ENCODE data around the gene KRTAP4-12.
"Not testable (repeated sequence)": the region's sequence is repeated elsewhere in the genome, so short reads cannot be mapped to it uniquely, and the experiment has no call there.

Gene KRTAP4-12

GRCh38 chr17:41123991-41124371 lies at the start of gene KRTAP4-12:
TSS of gene KRTAP4-12 (minus strand) at chr17:41124182. CDS start at chr17:41124122, 60 bp downstream.
- not testable (repeated sequence) for DNase-seq (ENCODE audit: low spot score)

DNA sequence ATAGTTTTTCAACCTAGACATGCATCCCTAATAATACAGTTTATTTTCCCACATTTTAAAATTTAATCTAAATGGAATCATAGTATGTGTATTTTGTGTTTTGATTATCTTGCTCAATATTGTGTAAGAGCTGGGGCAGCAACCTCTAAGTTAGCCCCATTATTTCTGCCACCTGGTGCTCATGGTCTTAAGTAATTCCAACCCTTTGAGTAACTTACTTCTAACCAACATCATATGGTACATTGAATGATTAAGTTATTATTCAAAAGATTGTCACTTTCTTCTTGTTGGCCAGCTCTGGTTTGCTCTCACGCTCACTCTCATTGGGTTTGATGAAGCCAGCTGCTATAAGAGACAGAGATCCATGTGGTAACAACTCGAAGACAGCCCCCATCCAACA lies 47.9 kb upstream of the KRTAP4-12 start:
- no peak for DNase-seq (ENCODE audit: low spot score)

DNA sequence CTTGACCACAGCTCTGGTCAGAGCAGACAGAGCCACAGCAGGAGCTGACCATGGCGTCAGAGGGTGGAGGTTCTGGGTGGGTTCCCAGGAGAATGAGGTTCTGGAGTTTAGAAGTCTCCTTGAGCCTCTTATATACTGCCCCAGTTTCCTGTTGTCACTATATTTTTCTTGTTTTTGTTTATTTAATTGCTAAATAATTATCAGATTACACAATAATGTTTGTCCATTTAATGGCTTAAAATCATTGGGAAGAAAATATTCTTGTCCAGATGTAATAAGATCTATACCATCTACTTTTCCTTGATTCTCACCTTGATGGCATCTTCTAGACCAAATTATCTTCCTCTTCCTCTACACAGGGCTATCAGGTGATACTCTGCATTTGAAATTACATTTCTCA lies 44.1 kb upstream of the KRTAP4-12 start, which contains the start of gene KRTAP4-3:
TSS of gene KRTAP4-3 (minus strand) at position 101 of the 400 bp plus-strand sequence. CDS start at position 52, 49 bp downstream.
- no peak for DNase-seq (ENCODE audit: low spot score)

- DNase-seq (ENCODE audit: low spot score), result no peak
Observed at GRCh38 chr17:41167561-41167960, 43.6 kb upstream of the KRTAP4-12 start.

GRCh38 chr17:41163828-41164227 lies 39.8 kb upstream of the KRTAP4-12 start:
- no peak for DNase-seq (ENCODE audit: low spot score)

- DNase-seq (ENCODE audit: low spot score), result no peak
Observed at GRCh38 chr17:41160648-41161047, 36.7 kb upstream of the KRTAP4-12 start, which contains the start of gene KRTAP4-4. TSS of gene KRTAP4-4 (minus strand) at chr17:41160748. CDS start at chr17:41160691, 57 bp downstream.

- not testable (repeated sequence) for DNase-seq (ENCODE audit: low spot score)
Observed at GRCh38 chr17:41160190-41160589, 36.2 kb upstream of the KRTAP4-12 start.

- DNase-seq (ENCODE audit: low spot score), result no peak
Observed at GRCh38 chr17:41153856-41154255, 29.9 kb upstream of the KRTAP4-12 start.

GRCh38 chr17:41151525-41151924 lies 27.5 kb upstream of the KRTAP4-12 start:
- no peak for DNase-seq (ENCODE audit: low spot score)

DNA sequence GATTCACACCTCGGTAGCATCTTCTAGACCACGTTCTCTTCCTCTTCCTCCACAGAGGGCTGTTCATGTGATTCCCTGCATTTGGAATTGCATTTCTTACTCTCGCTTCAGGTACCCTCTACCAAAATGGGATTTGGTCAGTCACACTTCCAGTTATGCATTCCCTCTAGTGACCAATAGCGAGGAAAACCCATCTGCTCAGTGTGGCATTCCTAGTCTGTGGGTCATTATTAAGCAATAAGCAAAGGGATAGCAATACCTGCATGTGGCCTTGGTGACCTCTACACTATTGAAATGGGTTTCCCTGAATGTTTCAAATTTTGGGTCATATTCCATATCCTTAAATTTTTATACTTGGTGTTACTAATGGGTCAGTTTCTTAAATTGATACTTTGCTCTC lies 26.0 kb upstream of the KRTAP4-12 start:
- DNase-seq (ENCODE audit: low spot score), result no peak

- DNase-seq (ENCODE audit: low spot score), result no peak
Observed at GRCh38 chr17:41149652-41149985, 25.6 kb upstream of the KRTAP4-12 start, which contains the start of gene KRTAP4-5. TSS of gene KRTAP4-5 (minus strand) at chr17:41149825. CDS start at chr17:41149767, 58 bp downstream.

GRCh38 chr17:41148971-41149651 lies 25.1 kb upstream of the KRTAP4-12 start:
- DNase-seq (ENCODE audit: low spot score), result not testable (repeated sequence)

DNA sequence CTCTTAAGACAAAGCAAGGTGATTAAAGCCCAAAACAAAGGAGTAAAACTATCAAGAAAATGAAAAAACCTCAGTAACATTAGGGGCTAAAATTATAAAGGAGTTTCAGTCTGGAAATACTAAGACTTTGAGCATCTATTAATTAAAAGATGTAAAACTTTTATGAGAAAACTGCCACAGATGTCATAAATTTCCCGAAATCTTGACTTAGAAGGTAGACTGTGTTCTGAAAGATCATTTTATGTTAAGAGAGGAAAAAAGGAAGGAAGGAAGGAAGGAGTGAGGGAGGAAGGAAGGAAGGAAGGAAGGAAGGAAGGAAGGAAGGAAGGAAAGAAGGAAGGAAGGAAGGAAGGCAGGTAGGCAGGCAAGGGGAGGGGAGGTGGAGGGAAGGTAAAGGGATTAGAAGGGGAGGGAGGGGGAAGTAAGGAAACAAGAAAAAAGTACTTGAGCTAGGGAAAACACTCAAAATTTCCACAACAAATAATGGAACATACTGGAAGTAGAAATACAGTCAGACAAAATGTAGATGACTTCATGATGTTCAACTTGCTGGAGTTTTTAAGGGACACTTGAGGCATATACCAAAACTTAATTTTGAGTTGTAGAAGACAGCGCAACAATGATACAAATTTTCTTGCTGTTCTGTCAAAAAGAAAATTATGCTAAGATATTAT lies 23.7 kb upstream of the KRTAP4-12 start:
- DNase-seq (ENCODE audit: low spot score), result no peak

DNA sequence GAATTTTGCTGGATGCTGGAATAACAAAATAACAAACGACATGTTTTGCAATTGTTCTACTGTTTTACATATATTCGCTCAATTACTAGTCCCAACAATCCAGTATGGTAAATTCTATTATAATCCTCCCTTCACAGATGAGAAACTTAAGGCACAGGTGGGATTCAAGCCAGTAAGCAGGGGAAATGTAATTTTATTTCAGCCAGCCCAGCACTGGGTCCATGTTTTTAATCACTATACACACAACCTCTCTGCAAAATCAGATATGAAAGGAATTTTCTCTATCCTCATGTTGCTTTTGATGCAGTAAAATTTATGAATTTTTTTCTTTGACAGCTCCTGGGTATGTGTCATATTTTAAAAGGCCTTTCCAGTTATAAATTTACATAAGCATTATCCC lies 21.3 kb upstream of the KRTAP4-12 start:
- no peak for DNase-seq (ENCODE audit: low spot score)

- no peak for DNase-seq (ENCODE audit: low spot score)
Observed at GRCh38 chr17:41144846-41145245, 20.9 kb upstream of the KRTAP4-12 start.

DNA sequence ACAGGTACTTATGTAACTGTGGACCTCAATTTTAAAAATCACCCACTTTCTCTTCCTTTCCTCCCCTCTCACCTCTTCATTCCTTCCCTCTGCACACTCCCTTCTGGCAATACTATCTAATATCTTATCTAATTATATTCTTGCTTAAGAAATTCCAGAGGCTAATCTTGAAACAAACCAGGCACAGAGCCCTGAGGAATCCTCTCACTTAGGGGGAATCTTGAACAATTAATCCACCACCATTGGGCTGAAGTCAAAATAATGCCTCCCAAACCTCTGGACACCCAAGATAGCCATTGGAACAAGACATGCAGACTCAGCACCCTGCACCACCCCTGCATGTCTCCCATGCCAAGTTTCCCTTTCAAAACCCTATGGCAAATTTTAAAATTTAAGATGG lies 17.4 kb upstream of the KRTAP4-12 start:
- DNase-seq (ENCODE audit: low spot score), result no peak

GRCh38 chr17:41140360-41141131 lies 16.6 kb upstream of the KRTAP4-12 start, which contains the start of gene KRTAP4-6:
TSS of gene KRTAP4-6 (minus strand) at chr17:41140544. CDS start at chr17:41140487, 57 bp downstream.
- no peak for DNase-seq (ENCODE audit: low spot score)

DNA sequence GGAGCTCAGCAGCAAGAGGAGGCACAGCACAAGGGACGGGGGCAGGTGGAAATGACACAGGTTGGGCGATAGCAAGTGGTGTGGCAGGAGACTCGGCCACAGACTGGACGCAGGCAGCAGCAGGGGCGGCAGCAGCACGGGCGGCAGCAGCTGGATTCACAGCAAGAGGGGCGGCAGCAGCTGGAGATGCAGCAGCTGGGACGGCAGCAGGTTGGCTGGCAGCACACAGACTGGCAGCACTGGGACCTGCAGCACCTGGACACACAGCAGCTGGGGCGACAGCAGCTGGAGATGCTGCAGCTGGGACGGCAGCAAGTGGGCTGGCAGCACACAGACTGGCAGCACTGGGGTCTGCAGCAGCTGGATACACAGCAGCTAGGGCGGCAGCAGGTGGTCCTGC lies 15.9 kb upstream of the KRTAP4-12 start:
- DNase-seq (ENCODE audit: low spot score), result not testable (repeated sequence)

DNA sequence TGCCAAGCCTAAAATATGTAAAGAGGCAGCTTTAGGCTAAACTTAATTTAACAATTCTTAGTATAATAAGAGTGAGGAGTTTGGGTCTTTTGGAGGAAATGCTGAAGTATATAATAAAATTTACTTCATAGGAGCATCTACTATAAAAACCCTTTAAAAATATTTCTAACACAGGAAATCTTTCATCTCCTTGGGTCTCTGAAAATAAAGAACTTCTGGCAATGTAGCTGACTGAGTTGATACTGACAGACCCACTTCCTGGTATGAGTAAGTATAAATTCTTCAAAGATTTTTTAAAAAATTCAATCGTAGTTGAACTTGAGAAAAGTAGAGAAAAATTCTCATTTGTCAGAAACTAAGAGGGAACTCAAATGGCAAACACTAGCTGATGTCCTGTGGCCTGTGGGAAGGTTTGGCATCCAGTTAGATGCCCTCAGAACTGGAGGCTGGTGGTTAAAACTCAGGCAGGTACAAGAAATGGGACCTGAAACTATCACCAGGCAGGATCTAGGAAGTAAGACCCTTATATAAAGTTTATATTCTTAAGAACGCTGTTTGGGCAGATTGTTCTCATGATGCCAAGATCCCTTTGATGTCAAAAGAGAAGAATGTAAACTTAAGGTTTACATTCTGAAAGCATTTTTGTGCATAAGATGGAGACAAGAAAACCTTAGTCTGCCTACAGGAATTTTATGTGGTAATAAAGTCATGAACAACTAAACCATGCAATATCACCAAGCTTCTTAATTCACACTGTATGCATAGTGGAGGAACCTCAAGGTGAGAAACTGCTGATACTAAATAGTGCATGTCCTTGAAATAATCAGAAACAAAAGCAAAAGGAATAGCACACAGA lies 10.1 kb upstream of the KRTAP4-12 start:
- DNase-seq (ENCODE audit: low spot score), result no peak

GRCh38 chr17:41131979-41132378 lies 8.0 kb upstream of the KRTAP4-12 start:
- DNase-seq (ENCODE audit: low spot score), result no peak

DNA sequence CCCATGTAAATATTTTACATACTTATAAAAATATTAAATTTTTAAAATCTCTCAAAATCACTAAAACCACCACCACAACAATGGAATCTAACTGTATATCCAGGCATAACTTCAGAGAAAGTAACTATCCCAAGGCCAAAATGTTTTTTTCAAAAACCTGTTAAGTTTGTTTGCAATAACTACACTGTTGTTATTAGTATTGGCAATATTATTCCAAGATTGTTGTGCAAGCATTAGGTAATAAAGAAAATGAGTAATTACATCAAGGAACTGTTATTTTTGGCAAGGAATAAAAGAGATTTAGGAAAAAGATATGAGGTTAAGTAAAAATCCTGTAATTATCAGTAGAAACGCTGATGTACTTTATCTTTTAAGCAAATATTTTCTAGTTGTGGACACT lies 3.4 kb upstream of the KRTAP4-12 start:
- DNase-seq (ENCODE audit: low spot score), result no peak

DNA sequence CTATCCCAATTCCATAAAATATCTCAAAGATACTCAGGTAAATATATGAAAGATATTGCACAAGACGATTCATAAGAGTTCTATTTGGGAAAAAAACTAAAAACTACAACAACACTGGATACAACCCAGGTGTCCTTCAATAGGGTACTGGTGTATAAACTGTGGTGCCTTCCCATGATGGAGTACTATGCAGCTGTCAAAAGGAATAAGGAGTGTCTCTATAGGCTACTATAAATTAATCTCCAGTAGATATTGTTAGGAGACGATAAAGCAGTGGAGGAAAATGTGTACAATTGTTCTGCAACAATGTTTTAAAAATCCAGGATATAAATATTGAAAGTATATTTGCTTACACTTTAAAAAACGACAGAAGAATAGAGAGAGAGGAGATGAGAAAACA lies 2.4 kb upstream of the KRTAP4-12 start:
- no peak for DNase-seq (ENCODE audit: low spot score)

All from HuH-7.5 (cell line).